HT1080 (cell line): ENCODE results near the gene PRICKLE4. TPM values are rescaled to one million over a fixed set of nuclear protein-coding genes. Genes with fewer than 3 reads are reported as not detected.
"Not testable (repeated sequence)": the region's sequence is repeated elsewhere in the genome, so short reads cannot be mapped to it uniquely, and the experiment has no call there.

Experiments used
- DNase-seq: peaks from one replicate; pipeline ENCODE4 v3.0.0-alpha.2; 2015; ENCODE audit warnings: low read depth
- total RNA-seq: library from RNA; depleted of rRNA; stranded (reverse); fragments of >200 nt; shearing (Covaris generic); gene quantifications from 2 replicates; pipeline ENCODE4 v1.2.3, GENCODE V29; 2014

PRICKLE4 gene
- total RNA-seq, 1 experiment from 2014 or later = 0.39 TPM

DNA sequence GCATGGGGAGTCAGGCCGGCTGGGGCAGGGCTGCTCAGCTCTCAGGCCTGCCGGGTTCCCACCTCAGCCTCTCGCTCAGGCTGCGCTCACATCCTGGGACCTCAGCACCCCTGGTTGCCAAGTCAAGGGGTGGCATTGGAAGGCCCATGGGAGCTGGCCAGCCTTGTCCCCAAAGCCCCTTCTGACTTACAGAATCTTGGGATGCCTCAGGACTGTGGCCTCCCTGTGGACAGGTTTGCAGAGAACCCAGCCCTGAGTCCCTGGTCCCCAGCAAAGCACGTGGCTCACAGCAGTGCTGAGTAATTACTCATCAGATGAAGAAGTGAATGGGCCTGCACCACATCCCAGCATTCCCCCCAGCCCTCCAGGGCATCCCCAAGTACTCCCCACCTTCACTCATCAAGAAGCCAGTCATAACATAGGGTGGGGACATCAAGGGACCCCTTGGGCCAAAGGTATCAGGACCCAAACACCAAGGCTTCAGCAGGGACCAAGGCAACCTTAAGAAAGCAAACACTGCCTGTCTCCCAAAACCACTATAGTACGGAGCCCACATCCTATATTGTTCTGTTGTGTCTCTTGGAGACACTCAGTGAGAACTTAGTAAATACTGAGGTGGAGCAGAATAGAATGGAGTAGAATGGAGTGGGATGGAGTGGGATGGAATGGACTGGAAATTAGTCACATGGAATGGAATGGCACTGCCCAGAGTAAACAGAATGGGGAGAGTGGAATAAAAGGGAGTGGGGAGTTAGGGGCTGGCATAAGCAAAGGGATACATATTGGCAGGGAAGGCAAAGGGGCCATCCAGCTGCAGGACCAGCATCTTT is 37.0 kb upstream of the PRICKLE4 start:
- no peak for DNase-seq

DNA sequence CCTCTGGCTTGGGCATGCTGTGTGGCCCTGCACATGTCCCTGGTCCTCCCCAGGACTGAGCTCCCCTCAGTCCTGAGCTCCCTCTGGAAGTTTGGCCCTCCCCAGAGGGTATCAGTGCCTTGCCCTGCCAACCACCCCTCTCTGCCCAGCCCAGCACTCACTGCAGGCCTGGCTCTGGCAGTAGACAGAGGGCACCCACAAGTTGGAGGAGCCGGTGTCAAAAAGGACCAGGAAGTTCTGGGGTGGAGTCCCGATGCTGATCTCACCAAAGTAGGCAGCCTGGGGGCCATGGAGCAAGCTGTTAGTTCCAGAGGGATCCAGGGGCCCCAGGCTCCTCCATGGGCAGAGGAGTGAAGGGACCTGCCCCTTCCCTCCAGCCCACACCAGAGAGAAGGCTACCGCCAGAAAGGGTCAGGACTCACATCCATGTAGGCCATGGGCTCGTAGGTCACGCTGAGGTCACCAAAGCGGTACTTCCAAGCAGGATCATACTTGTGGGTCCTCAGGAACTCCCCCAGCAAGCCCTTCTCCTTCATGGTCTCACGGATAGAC is 36.3 kb upstream of the PRICKLE4 start:
- no peak for DNase-seq

DNA sequence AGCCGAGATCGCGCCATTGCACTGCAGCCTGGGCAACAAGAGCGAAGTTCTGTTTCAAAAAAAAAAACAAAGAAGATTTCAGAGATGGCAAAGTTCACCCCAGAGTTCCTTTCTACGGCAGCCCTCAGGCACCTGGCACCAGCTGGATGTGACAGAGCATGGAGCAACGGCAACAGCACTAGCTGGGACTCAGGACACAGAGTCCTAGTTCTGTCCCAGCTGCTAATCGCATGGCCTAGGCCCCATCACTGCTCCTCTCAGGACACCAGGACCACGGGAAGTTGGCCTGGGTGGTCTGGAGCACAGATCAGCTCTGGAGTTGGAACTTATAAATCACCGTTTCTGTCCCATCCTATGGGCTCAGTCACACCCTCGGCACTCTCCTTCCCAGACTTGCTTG is 34.5 kb upstream of the PRICKLE4 start:
- DNase-seq = no peak

DNA sequence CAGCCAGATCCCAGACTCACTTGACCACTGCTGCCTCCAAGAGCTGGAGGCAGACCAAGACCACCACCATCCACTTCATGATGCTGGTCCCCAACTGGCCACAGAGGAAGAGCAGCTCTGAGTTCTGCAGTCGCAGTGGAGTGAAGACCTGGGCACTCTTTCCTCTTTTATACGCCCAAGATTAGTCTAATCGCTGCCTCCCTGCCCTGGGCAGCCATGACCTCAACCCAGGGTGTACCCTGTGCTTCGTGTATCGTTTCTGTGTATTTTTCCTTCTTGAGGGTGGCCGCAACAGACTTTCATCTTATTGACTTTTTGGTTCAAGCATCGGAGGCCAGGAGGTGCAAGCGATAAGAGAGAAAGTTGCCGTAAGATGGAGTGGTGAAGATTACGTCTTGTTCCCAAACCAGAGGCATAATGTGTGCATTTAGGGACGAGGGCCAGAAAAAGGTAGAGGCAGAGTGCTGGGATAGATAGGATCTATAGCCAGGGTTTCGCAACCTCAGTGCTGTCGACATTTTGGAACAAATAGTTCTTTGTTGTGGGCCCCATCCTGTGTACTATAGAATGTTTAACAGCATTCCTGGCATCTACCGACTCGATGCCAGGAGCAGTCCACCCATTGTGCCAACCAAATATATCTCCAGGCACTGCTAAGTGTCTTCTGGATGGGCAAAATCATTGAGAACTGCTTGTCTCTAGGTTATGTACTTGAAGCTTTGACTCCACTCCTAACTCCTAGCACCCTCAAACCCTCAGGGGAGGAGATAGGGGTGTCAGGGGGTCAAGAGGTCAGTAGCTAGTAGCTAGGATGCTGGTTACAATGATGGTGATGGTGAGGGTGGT is 33.1 kb upstream of the PRICKLE4 start, which contains the start of gene PGC:
Gene PGC, minus strand, starts transcription at position 142 of the 846 bp plus-strand sequence. Its CDS starts 63 bp downstream, at position 79.
- DNase-seq = no peak

DNA sequence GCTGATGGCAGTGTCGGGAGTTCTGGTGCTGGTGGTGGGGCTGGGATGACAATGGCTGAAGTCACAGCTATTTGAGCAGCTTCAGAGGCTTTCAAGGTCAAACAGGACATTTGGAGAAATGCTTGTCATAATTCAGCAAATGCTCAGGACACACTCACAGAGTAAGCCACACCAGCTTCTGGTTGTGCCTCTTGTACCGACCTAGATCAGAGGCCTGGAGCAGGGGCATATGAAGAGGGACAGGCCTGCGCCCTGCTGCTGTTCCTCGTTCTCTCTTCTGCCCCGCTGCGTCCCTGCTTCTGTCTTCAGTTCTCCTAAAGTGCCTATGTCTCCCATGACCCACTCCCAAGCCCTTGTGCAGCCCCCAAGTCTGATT is 32.5 kb upstream of the PRICKLE4 start:
- no peak for DNase-seq

DNA sequence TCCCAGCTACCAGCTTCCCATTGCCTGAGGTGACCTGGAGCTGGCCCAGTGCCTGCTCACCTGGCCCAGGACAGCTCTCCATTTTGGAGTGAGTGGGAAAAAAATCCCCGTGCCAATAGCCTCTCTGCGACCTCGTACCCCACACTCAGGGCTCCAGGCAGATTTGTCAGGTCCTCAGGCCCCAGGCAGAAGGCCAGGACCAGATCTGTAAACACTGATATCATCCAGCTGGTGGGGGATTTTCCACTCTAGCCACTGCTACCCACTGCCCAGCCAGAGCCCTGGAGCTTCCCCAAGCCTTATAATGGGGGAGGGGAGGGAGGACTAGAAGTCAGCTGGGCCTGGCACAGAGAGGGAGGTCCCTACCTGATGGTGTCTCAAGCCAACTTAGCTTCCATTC is 32.0 kb upstream of the PRICKLE4 start:
- no peak for DNase-seq

DNA sequence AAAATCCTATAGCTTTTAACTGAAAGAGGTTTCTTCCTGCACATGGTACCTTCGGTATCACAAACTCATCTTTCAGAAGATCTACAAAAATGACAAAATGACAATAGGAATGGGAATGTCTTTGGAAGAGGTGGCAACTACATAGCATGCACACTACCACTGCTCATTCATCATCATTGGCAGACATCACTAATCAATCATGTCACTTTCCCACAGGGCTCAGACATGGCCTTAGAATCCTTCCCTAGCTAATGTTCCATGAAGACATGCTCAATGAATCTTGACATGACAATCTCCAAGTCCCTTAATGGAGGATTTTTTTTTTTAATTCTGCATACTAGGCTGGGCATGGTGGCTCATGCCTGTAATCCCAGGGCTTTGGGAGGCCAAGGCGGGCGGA is 30.2 kb upstream of the PRICKLE4 start:
- no peak for DNase-seq

DNA sequence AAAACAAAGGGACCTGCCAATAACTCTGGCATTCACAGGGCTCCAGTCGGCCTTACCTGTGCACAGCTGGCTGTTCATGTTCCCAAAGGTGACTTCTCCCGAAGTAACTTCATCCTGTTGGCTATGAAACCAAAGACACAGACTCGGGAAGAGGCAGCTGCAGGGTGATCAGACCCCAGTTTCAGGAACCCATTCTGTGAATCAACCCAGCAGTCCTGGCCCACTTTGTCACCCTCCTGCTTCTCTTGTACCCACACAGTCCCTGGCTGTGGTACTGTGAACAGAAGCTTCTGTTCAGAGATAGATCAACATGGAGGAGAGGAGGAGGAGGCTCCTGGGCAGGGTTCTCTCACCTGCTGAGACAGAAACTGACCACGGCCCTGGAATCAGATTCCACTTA is 24.7 kb upstream of the PRICKLE4 start:
- DNase-seq = no peak

DNA sequence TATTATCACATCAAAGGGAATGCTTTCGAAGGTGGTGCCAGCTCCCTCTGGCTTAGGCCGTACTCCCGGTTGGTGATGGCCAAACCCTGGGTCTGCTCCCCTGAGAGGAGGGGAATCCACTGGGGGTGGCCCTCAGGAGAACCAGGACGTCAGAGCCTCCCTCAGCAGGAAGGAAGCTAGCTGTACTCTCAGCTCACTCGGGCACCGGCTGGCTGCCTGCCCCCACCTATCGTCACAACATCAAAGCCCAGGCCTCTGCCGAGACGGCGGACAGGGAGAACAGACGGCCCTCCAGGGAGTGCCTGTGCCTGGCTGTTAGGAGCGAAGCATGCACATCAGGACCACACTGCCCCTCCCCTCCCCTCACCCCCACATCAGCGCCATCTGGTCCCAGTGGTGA is 24.2 kb upstream of the PRICKLE4 start:
- no peak for DNase-seq

DNA sequence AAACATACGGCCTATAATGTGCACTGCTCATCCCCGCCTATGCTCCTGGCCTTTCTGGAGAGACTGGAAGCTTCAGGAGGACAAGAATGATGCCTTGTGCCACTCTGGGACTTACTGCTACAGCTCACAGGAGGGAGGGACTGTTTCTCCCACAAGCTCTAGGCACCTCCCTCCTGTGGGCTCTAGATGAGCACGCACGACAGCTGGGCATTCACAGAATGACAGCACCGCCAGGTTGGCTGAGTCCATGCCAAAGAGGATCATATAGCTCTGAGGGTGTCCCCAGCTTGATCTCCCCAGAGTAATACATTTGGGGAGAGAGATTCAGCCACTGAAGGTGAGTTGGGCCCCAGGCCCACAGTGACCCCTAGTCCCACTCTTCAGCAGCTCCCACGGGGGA is 23.3 kb upstream of the PRICKLE4 start:
- DNase-seq = no peak

DNA sequence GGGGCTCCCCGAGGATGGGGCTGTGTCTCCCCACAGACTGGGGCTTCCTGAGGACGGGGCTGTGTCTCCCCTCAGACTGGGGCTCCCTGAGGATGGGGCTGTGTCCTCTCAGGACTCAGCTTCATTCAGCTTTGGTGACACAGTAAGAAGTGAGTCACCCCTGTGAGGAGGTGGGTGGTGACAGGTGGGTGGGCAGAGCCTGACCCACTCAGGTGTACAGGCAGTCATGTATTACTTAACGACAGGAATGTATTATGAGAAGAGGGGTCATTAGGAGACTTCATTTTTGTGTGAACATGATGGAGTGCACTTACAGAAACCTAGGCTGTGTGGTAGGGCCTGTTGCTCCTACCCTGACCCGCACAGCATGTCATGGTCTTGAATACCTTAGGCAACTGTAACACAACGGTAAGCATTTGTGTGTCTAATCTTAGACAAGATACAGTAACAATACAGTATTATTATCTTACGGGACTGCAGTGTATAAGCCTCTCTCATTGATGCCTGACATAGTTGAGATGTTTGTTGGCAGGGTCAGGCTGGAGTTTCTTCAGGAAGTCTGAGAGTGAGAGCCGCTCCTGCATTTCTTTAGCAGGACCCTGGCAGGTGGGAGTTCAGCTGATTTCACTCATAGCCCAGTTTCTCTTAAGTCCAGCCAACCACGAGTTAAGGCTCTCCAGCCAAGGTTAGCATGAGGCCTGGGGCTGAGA is 22.5 kb upstream of the PRICKLE4 start:
- no peak for DNase-seq

DNA sequence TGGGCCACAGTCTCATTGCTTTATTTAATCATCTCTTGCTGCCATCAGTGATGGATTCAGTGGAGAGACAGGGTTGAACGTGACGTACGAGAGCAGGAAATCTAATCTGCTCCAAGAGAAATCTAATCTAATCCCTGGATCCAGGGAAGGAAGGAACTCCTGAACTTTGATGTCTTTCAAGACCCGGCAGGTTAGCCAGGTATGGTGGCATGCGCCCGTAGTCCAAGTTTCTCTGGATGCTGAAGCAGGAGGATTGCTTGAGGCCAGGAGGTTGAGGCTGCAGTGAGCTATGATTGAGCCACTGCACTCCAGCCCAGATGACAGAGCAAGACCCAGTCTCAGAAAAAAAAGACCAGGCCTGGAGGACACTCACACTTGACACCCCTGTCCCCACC is 21.9 kb upstream of the PRICKLE4 start:
- DNase-seq = no peak

DNA sequence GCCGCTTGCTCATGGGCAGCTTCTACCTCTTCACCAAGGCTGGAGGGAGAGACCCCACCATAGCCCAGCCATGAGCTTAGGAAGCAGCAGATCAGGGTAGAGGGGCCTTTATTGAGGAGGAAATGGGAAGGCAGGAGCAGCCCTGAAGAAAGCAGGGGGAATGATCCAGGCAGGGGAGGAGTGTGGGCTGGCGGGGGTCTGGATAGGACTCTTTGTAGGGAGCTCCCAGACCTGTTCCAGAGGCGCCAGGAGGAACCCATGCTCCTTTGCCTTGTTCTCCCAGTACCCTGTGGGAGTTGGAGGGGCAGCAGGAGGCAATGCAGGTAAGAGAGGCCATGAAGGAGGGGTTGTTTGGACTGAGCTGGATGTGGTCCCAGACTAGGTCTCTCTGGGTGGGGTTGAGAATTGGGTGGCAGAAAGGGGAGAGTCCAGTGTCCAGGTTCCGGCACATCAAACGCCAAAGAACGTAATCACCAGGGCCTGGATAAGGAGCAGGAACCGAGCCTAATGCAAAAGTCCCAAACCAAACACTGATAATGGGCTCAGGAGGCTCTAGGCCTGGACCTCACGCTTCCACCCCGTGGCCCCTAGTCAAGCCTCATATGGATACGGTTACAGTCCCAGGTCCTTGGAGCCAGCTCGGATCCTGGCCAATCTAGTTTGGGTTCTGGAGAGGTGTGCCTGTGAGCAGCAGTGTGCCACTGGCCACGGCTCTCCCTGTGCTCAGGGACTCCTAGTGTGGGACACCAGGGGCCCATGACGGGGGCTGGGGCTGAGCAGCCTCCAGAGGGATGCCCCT is 21.3 kb upstream of the PRICKLE4 start:
- no peak for DNase-seq

DNA sequence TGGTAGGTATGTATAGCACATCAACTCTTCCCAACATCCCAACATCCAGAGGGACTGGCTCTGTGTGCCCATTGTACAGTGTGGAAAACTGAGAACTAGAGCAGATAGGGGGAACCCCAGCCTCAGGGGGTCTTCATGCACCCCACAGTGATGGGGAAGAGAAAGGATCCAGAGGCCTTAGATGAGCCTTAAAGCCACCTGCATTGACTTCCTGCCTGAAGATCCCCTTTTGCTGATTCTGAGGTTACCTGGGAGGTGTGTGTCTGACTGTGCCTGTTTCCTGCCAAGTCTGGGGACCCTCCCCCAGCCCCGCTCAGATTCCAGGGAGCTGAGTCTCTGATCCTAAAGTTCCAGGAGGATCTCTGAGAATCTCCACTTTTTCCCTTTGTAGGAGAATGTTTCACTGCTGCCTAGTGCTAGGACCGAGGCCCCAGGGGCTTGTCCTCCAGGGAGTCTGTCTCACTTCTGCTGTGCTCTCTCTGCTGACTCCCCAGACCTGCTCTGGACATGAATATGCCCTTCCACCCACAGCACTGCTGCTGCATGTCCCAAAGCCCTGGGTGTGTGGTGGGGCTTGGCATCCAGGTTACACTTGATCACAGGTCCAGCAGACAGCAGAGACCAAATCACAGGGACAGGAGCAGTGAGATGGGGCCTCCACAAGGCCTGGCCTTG is 20.5 kb upstream of the PRICKLE4 start:
- DNase-seq = no peak

DNA sequence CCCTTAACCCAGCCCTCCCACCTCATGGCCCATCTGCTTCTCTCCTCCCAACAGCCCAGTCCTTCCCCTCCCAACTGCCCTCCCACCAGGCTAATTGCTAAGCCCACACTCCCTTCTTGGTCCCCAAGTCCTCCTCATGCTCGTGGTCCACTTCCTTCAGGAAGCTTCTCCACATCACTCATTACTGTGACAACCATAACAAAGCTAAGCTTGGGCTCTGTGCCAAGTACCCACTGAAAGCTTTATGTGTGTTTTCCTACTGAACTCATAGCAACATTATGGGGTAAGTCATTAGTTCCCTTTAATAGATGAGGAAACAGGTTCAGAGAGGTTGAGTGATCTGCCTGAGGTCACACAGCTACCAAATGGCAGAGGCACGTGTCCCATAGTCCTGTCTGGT is 17.1 kb upstream of the PRICKLE4 start:
- no peak for DNase-seq

DNA sequence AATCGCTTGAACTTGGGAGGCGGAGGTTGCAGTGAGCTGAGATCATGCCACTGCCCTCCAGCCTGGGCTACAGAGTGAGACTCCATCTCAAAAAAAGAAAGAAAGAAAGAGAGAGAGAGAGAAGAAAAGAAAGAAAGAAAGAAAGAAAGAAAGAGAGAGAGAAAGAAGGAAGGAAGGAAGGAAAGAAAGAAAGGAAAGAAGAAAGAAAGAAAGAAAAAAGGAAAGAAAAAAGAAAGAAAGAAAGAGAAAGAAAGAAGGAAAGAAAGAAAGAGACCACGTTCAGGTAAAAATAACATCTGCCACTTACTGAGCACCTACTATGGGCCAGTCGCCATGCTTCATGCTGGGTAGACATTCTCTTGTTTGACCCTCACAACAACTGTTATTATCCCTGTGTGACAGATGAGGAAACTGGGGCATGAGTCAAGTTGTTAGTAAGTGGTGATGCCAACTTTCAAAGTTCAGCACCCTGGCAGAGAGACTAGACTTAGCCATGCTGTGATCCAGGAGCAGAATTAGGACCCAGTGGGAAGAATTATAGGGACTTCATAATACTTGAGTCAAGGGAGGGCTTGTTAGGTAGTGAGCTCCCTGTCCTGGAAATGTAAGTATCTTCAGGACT is 14.4 kb upstream of the PRICKLE4 start:
- DNase-seq = not testable (repeated sequence)

DNA sequence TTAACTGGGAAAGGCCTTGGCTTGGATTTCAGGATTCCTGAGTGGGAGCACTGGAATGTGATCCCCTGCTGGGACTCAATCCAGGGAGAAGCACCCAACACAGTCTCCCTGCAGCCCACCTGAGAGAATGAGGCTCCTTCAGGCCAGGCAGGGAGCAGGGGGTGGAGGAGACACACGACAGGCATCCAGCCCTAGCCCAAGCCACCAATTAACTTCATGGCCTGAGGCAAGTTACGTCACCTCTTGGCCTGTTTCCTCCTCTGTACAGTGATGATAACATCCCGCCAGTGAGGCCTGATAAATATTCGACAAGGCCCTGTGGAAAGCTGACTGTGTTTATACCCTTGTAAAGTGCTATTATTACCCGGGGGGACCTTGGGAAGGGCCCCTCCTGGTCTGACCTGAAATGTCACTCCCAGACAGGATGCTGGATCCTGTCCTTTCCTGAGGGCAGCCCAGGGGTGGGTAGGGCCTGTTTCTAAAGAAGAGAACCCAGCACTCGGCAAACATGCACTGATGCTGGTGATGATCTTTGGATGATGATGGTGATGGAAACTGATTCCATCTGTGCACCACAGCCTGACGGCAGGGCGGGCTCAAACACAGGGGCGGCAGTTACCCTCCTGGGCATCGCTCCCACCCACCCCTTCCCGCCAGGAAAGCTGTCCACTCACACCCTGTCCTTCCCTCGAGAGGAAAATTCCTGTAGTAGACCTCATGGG is 13.3 kb upstream of the PRICKLE4 start:
- no peak for DNase-seq

DNA sequence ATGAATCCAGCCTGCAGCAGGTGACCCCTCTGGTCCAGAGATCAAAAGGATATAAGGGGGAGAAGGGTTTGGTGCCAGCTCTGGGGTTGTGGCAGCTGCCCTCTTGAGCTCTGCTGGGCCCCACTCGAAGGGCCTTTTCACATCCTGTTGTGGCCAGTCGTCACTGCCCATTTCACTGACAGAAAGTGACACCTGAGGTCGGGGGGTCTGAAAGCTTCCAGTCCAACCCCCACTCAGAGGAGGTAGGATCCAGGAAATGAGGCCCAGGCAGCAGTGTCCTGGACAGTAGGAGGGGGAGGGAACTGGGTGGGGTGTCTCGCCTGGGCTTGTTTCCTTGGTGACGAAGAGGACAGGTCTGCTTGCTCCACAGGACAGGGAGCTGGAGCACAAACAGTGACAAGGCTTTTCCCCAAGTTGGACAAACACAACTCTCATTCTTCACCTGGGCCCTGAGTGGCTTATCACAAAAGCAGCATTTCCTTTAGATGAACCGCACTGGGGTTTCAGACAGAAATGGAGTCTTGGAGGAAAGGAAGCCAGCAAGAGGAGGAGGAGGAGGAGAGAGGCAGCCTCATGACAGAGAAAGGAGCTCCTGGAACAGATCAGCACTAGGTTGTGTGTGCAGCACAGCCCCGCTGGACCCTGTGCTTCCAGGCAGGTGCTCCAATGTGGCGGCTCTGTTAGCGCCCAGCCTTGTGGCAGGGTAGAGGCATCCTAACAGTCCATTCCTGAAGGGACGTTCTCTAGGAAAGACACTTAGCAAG is 11.9 kb upstream of the PRICKLE4 start:
- no peak for DNase-seq
